WTC11 (cell line): Measurements from ENCODE around the gene ZGRF1. TPM values are rescaled to one million over a fixed set of nuclear protein-coding genes. Genes with fewer than 3 reads are reported as not detected.

Experiments used
- ATAC-seq: fragments of 200-7000 bp; cut with Tn5 transposase; 2 replicates; pipeline ENCODE4 v1.10.0; 2021; ENCODE audit warnings: mild to moderate bottlenecking, moderate library complexity
- CTCF ChIA-PET: fragments of 300-600 bp; sonication (Branson Sonifier 250); formaldehyde crosslinking; loops from one replicate; lab custom pipeline; 2021; ENCODE audit warnings: antibody characterized with exemption; lab: Charles Lee
- POLR2A ChIA-PET: fragments of 350-600 bp; sonication (Branson Sonifier 250); formaldehyde crosslinking; loops from one replicate; lab custom pipeline; 2021; ENCODE audit warnings: antibody characterized with exemption; lab: Charles Lee
- DNase-seq: peaks from one replicate; pipeline ENCODE4 v3.0.0; 2021; ENCODE audit warnings: low spot score
- H3K27ac Mint-ChIP-seq: 2 replicates; pipeline ENCODE4 v1.8.0; 2021; ENCODE audit warnings: mixed read lengths
- H3K27me3 Mint-ChIP-seq: 2 replicates; pipeline ENCODE4 v1.8.0; 2021; ENCODE audit warnings: low read depth, mild to moderate bottlenecking, moderate library complexity, mixed read lengths
- H3K36me3 Mint-ChIP-seq: 2 replicates; pipeline ENCODE4 v1.8.0; 2021; ENCODE audit warnings: mixed read lengths
- H3K4me1 Mint-ChIP-seq: 2 replicates; pipeline ENCODE4 v1.8.0; 2022; ENCODE audit warnings: mixed read lengths
- H3K4me3 Mint-ChIP-seq: 2 replicates; pipeline ENCODE4 v1.8.0; 2021; ENCODE audit warnings: mild to moderate bottlenecking, moderate library complexity, mixed read lengths
- H3K9me3 Mint-ChIP-seq: 2 replicates; pipeline ENCODE4 v1.8.0; 2021; ENCODE audit warnings: mixed read lengths
- NR2C2 ChIP-seq: sonication (generic); formaldehyde crosslinking; IDR thresholded peaks from 2 replicates; pipeline ENCODE4 v1.8.0; 2022; ENCODE audit warnings: mild to moderate bottlenecking, missing genetic modification reagents
- ZBTB21 ChIP-seq: sonication (generic); formaldehyde crosslinking; IDR thresholded peaks from 2 replicates; pipeline ENCODE4 v1.8.1; 2023; ENCODE audit warnings: mild to moderate bottlenecking, missing genetic modification reagents, borderline replicate concordance
- total RNA-seq: library from RNA; stranded (reverse); gene quantifications from 3 replicates; pipeline ENCODE4 v1.2.3, GENCODE V29; 2021
- TF ChIP-seq, protein P1 (sequence below): sonication (generic); formaldehyde crosslinking; IDR thresholded peaks from 2 replicates; pipeline ENCODE4 v1.8.0; 2022; ENCODE audit warnings: missing genetic modification reagents
- TF ChIP-seq, protein P2 (sequence below): sonication (generic); formaldehyde crosslinking; IDR thresholded peaks from 2 replicates; pipeline ENCODE4 v1.8.0; 2023; ENCODE audit warnings: missing genetic modification reagents
- TF ChIP-seq, protein P3 (sequence below): fragments of 250-450 bp; sonication (Bioruptor Pico); IDR thresholded peaks from 2 replicates; pipeline ENCODE4 v1.9.0; 2021; ENCODE audit warnings: mild to moderate bottlenecking
- TF ChIP-seq, protein P4 (sequence below): sonication (generic); formaldehyde crosslinking; IDR thresholded peaks from 2 replicates; pipeline ENCODE4 v1.8.1; 2022; ENCODE audit warnings: missing genetic modification reagents, borderline replicate concordance
- TF ChIP-seq, protein P5 (sequence below): fragments of 250-450 bp; sonication (Bioruptor Pico); IDR thresholded peaks from 2 replicates; pipeline ENCODE4 v1.9.0; 2021; ENCODE audit warnings: moderate library complexity, mild to moderate bottlenecking, inconsistent platforms, borderline replicate concordance
- TF ChIP-seq, protein P6 (sequence below): sonication (generic); formaldehyde crosslinking; IDR thresholded peaks from 2 replicates; pipeline ENCODE4 v1.8.1; 2023; ENCODE audit warnings: mild to moderate bottlenecking, moderate library complexity, missing genetic modification reagents

ZGRF1 gene
- total RNA-seq, 1 experiment from 2014 or later: 56.2 TPM

DNA sequence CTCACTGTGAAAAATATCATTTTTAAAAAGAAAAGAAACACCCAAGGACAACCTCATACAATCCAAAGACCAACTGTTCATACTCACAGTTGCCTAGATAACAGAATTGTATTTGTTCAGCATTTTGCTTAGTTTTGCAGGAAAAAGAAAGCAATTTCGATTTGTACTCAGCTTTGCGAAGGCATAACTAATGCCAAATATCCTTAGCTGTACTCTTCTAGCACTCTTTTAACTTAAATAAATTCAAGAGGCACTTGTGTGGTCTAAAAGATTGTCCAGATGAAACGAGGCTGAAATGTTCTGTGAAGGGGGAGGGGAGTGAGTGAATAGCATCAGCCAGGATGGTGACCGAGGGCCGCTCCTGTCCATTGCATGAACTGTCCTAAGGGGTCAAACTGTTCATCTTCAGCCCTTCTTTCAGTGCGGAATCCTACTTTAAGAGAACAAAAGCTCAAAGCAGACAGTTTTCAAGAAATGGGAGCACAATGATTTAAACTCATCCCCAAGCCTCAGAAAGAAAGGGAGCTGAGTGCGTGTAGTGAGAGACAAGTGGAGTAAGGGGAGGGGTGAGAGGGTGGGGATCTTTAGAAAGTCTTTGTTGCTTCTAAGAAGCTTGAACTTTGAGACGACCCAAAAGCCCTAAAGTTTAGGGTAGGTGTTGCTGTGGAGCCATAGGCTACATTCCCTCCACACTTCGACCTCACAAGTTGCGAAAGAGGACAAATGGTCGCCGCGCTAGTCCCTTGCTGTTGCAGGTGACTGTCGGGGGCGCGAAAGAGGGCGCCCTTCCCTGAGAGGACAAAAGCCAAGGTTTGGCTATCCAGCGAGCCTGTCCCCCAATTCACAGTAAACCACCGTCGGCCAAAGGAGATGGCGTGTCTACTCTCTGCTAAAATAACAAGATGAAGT, 116.8 kb downstream of the ZGRF1 start (continued):
- TF ChIP-seq, protein P1, sequence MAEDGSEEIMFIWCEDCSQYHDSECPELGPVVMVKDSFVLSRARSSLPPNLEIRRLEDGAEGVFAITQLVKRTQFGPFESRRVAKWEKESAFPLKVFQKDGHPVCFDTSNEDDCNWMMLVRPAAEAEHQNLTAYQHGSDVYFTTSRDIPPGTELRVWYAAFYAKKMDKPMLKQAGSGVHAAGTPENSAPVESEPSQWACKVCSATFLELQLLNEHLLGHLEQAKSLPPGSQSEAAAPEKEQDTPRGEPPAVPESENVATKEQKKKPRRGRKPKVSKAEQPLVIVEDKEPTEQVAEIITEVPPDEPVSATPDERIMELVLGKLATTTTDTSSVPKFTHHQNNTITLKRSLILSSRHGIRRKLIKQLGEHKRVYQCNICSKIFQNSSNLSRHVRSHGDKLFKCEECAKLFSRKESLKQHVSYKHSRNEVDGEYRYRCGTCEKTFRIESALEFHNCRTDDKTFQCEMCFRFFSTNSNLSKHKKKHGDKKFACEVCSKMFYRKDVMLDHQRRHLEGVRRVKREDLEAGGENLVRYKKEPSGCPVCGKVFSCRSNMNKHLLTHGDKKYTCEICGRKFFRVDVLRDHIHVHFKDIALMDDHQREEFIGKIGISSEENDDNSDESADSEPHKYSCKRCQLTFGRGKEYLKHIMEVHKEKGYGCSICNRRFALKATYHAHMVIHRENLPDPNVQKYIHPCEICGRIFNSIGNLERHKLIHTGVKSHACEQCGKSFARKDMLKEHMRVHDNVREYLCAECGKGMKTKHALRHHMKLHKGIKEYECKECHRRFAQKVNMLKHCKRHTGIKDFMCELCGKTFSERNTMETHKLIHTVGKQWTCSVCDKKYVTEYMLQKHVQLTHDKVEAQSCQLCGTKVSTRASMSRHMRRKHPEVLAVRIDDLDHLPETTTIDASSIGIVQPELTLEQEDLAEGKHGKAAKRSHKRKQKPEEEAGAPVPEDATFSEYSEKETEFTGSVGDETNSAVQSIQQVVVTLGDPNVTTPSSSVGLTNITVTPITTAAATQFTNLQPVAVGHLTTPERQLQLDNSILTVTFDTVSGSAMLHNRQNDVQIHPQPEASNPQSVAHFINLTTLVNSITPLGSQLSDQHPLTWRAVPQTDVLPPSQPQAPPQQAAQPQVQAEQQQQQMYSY (CRISPR knock-in tag): no peak
- no peak for TF ChIP-seq NR2C2 (CRISPR knock-in tag)
- TF ChIP-seq, protein P2, sequence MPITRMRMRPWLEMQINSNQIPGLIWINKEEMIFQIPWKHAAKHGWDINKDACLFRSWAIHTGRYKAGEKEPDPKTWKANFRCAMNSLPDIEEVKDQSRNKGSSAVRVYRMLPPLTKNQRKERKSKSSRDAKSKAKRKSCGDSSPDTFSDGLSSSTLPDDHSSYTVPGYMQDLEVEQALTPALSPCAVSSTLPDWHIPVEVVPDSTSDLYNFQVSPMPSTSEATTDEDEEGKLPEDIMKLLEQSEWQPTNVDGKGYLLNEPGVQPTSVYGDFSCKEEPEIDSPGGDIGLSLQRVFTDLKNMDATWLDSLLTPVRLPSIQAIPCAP: no peak
- TF ChIP-seq ZBTB21 (CRISPR knock-in tag): no peak
- TF ChIP-seq, protein P3, sequence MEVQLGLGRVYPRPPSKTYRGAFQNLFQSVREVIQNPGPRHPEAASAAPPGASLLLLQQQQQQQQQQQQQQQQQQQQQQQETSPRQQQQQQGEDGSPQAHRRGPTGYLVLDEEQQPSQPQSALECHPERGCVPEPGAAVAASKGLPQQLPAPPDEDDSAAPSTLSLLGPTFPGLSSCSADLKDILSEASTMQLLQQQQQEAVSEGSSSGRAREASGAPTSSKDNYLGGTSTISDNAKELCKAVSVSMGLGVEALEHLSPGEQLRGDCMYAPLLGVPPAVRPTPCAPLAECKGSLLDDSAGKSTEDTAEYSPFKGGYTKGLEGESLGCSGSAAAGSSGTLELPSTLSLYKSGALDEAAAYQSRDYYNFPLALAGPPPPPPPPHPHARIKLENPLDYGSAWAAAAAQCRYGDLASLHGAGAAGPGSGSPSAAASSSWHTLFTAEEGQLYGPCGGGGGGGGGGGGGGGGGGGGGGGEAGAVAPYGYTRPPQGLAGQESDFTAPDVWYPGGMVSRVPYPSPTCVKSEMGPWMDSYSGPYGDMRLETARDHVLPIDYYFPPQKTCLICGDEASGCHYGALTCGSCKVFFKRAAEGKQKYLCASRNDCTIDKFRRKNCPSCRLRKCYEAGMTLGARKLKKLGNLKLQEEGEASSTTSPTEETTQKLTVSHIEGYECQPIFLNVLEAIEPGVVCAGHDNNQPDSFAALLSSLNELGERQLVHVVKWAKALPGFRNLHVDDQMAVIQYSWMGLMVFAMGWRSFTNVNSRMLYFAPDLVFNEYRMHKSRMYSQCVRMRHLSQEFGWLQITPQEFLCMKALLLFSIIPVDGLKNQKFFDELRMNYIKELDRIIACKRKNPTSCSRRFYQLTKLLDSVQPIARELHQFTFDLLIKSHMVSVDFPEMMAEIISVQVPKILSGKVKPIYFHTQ (CRISPR knock-in tag): no peak
- TF ChIP-seq, protein P4, sequence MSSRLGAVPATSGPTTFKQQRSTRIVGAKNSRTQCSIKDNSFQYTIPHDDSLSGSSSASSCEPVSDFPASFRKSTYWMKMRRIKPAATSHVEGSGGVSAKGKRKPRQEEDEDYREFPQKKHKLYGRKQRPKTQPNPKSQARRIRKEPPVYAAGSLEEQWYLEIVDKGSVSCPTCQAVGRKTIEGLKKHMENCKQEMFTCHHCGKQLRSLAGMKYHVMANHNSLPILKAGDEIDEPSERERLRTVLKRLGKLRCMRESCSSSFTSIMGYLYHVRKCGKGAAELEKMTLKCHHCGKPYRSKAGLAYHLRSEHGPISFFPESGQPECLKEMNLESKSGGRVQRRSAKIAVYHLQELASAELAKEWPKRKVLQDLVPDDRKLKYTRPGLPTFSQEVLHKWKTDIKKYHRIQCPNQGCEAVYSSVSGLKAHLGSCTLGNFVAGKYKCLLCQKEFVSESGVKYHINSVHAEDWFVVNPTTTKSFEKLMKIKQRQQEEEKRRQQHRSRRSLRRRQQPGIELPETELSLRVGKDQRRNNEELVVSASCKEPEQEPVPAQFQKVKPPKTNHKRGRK (CRISPR knock-in tag): 0 out of 2 replicates have a peak, but pooled peaks have one; percentile 37
- TF ChIP-seq, protein P5, sequence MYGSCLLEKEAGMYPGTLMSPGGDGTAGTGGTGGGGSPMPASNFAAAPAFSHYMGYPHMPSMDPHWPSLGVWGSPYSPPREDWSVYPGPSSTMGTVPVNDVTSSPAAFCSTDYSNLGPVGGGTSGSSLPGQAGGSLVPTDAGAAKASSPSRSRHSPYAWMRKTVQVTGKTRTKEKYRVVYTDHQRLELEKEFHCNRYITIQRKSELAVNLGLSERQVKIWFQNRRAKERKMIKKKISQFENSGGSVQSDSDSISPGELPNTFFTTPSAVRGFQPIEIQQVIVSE (CRISPR knock-in tag): no peak

DNA sequence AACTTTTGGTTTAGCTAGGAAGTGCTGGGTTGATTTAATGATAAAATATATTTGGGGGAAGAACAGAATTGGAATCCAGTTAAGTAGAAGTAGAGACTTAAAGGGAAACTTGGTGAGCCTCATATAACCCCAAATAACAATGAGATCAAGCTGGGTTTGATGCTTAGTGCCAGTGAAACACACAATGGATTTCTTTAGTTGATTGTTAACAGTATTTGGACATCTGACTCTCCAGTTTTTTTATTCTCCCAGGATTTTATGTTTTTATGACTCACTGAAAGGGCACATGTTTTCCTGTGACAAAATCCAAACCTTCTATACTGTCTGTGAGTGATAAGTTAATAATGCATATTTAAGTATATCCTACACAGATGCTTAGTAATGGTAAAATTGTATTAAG, 118.0 kb downstream of the ZGRF1 start:
- ChIA-PET CTCF (no interaction called here), POLR2A (no interaction called here)
- TF ChIP-seq, protein P5 (CRISPR knock-in tag): no peak
- TF ChIP-seq, protein P6, sequence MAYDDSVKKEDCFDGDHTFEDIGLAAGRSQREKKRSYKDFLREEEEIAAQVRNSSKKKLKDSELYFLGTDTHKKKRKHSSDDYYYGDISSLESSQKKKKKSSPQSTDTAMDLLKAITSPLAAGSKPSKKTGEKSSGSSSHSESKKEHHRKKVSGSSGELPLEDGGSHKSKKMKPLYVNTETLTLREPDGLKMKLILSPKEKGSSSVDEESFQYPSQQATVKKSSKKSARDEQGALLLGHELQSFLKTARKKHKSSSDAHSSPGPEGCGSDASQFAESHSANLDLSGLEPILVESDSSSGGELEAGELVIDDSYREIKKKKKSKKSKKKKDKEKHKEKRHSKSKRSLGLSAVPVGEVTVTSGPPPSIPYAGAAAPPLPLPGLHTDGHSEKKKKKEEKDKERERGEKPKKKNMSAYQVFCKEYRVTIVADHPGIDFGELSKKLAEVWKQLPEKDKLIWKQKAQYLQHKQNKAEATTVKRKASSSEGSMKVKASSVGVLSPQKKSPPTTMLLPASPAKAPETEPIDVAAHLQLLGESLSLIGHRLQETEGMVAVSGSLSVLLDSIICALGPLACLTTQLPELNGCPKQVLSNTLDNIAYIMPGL (CRISPR knock-in tag): no peak
- ATAC-seq: no peak
- peaks cover 69% of the 10 kb centered on the region for H3K4me1 Mint-ChIP-seq
- H3K4me3 Mint-ChIP-seq: no peak overlapping the region
- no peaks in the 10 kb centered on the region for H3K36me3 Mint-ChIP-seq
- no peak for DNase-seq
- peaks cover 100% of the 10 kb centered on the region for H3K27me3 Mint-ChIP-seq
- H3K27ac Mint-ChIP-seq: no peak overlapping the region
- no peaks in the 10 kb centered on the region for H3K9me3 Mint-ChIP-seq
